Measurements from ENCODE around the gene PRF1.

GRCh38 chr10:70596110-70596798 lies 6.3 kb downstream of the PRF1 start:
- TF ChIP-seq SIN3A (IDR thresholded peaks at IDR 0.05; ENCODE audit: borderline replicate concordance, insufficient read depth, low read length) (no peak), POLR2AphosphoS5 (IDR thresholded peaks at IDR 0.05; ENCODE audit: low read depth, low read length) (no peak), TAF1 (IDR thresholded peaks at IDR 0.05; ENCODE audit: borderline replicate concordance, insufficient read depth, low read length) (no peak)

Measured in PFSK-1 (cell line).